H1 (cell line): ENCODE measurements around the gene NDP. TPM values are rescaled to one million over a fixed set of nuclear protein-coding genes. Genes with fewer than 3 reads are reported as not detected.

Experiments
- CTCF ChIA-PET: fragments of 300-600 bp; sonication (Branson Sonifier 250); formaldehyde crosslinking; loops from one replicate; lab custom pipeline; 2021; ENCODE audit not compliant: partially characterized antibody; lab: Charles Lee
- POLR2A ChIA-PET: fragments of 300-600 bp; sonication (Branson Sonifier 250); formaldehyde crosslinking; loops from one replicate; lab custom pipeline; 2021; ENCODE audit warnings: inconsistent platforms; ENCODE audit not compliant: partially characterized antibody; lab: Charles Lee
- DNase-seq, 2 experiments: peaks; one replicate each; pipeline versions ENCODE4 v3.0.0 to v3.0.0-alpha.2; 2010 to 2022; ENCODE audit warnings: low spot score in 2 of 2, low read depth in 1 of 2, mixed read lengths in 1 of 2
- FAIRE-seq: peaks from 2 replicates; lab custom pipeline; 2011; peaks lifted over from hg19 to GRCh38; lab: Jason Lieb, UNC
- H2AFZ ChIP-seq: 2 replicates; pipeline ENCODE4 v1.8.1; 2012; ENCODE audit warnings: low read length, inconsistent platforms
- H2AK5ac ChIP-seq: 2 replicates; pipeline ENCODE4 v1.6.1; 2013; ENCODE audit warnings: low read depth, low read length
- H2BK120ac ChIP-seq: replicated peaks from 2 replicates; pipeline ENCODE3; 2013; ENCODE audit warnings: low read depth, low read length, inconsistent platforms
- H2BK12ac ChIP-seq: 2 replicates; pipeline ENCODE4 v1.6.1; 2013; ENCODE audit warnings: low read depth, low read length
- H2BK15ac ChIP-seq: 2 replicates; pipeline ENCODE4 v1.6.1; 2013; ENCODE audit warnings: low read length
- H2BK20ac ChIP-seq: 2 replicates; pipeline ENCODE4 v1.6.1; 2013; ENCODE audit warnings: low read length
- H2BK5ac ChIP-seq: 2 replicates; pipeline ENCODE4 v1.6.1; 2013; ENCODE audit warnings: low read depth, low read length
- H3K14ac ChIP-seq: 2 replicates; pipeline ENCODE4 v1.6.1; 2013; ENCODE audit warnings: inconsistent platforms; ENCODE audit not compliant: insufficient read length
- H3K18ac ChIP-seq: 2 replicates; pipeline ENCODE4 v1.6.1; 2013; ENCODE audit warnings: low read length; ENCODE audit errors: extremely low read depth
- H3K23ac ChIP-seq: 2 replicates; pipeline ENCODE4 v1.6.1; 2013; ENCODE audit warnings: inconsistent platforms; ENCODE audit not compliant: insufficient read length
- H3K23me2 ChIP-seq: 2 replicates; pipeline ENCODE4 v1.6.1; 2013; ENCODE audit warnings: low read depth, low read length
- H3K27ac ChIP-seq: 2 replicates; pipeline ENCODE4 v1.6.1; 2011; ENCODE audit warnings: low read depth, low read length, inconsistent platforms
- H3K27me3 ChIP-seq, 4 experiments: replicated peaks in 1 of 4; 1 replicate in 1 of 4; 2 replicates in 3 of 4; pipeline versions ENCODE4 v1.6.1 to v1.8.1; 2011 to 2013; ENCODE audit warnings: low read length in 3 of 4, mild to moderate bottlenecking in 3 of 4, inconsistent platforms in 2 of 4, mixed read lengths in 2 of 4, moderate library complexity in 1 of 4; ENCODE audit not compliant: control insufficient read depth in 3 of 4, insufficient read depth in 3 of 4; ENCODE audit errors: extremely low read depth in 1 of 4
- H3K36me3 ChIP-seq, 4 experiments: 2 replicates each; pipeline versions ENCODE4 v1.6.1 to v1.8.1; 2011 to 2013; ENCODE audit warnings: mild to moderate bottlenecking in 4 of 4, low read length in 3 of 4, moderate library complexity in 2 of 4, control low read depth in 1 of 4, inconsistent platforms in 1 of 4; ENCODE audit not compliant: insufficient read depth in 4 of 4, control insufficient read depth in 2 of 4
- H3K4ac ChIP-seq: replicated peaks from 2 replicates; pipeline ENCODE3; 2013; ENCODE audit warnings: low read length, low read depth, mixed read lengths, inconsistent platforms; ENCODE audit not compliant: insufficient read length
- H3K4me1 ChIP-seq, 4 experiments: replicated peaks in 1 of 4; 1 replicate in 1 of 4; 2 replicates in 3 of 4; pipeline versions ENCODE4 v1.6.1 to v1.8.1; 2011 to 2013; ENCODE audit warnings: low read length in 3 of 4, inconsistent platforms in 2 of 4, mixed read lengths in 1 of 4; ENCODE audit not compliant: insufficient read depth in 4 of 4, control insufficient read depth in 3 of 4
- H3K4me2 ChIP-seq, 2 experiments: 2 replicates each; pipeline versions ENCODE4 v1.6.1 to v1.8.1; 2011 to 2013; ENCODE audit warnings: low read depth in 2 of 2, low read length in 2 of 2, control low read depth in 1 of 2, inconsistent platforms in 1 of 2, mild to moderate bottlenecking in 1 of 2; ENCODE audit not compliant: insufficient read depth in 1 of 2
- H3K4me3 ChIP-seq, 4 experiments: fragments of 200-600, 300-600 bp in 1 of 4; sonication (generic), shearing (Covaris generic), sonication (Bioruptor Twin) in 1 of 4; 2 replicates each; pipeline versions ENCODE4 v1.5.1 to v1.8.1; 2011 to 2016; ENCODE audit warnings: low read length in 4 of 4, low read depth in 3 of 4, control low read depth in 2 of 4, inconsistent platforms in 2 of 4, mild to moderate bottlenecking in 2 of 4, mixed read lengths in 1 of 4, moderate library complexity in 1 of 4; ENCODE audit not compliant: insufficient read depth in 2 of 4; ENCODE audit errors: extremely low read depth in 1 of 4
- H3K56ac ChIP-seq: replicated peaks from 2 replicates; pipeline ENCODE3; 2013; ENCODE audit warnings: low read depth, mild to moderate bottlenecking, mixed read lengths, low read length, inconsistent platforms; ENCODE audit not compliant: insufficient read length
- H3K79me1 ChIP-seq: 2 replicates; pipeline ENCODE4 v1.6.1; 2013; ENCODE audit warnings: low read depth, low read length, control low read depth
- H3K79me2 ChIP-seq, 2 experiments: 2 replicates each; pipeline versions ENCODE4 v1.6.1 to v1.8.1; 2012 to 2013; ENCODE audit warnings: low read length in 2 of 2, mild to moderate bottlenecking in 2 of 2, inconsistent platforms in 1 of 2; ENCODE audit not compliant: insufficient read depth in 2 of 2, control insufficient read depth in 1 of 2
- H3K9ac ChIP-seq, 4 experiments: replicated peaks in 1 of 4; 1 replicate in 1 of 4; 2 replicates in 3 of 4; pipeline versions ENCODE4 v1.6.1 to v1.8.1; 2011 to 2013; ENCODE audit warnings: low read depth in 3 of 4, low read length in 3 of 4, control low read depth in 2 of 4, mild to moderate bottlenecking in 2 of 4, moderate library complexity in 2 of 4, inconsistent platforms in 1 of 4; ENCODE audit errors: extremely low read depth in 1 of 4
- H3K9me3 ChIP-seq, 2 experiments: 2 replicates each; pipeline versions ENCODE4 v1.6.1 to v1.8.1; 2012 to 2013; ENCODE audit warnings: mild to moderate bottlenecking in 2 of 2, moderate library complexity in 2 of 2, control low read depth in 1 of 2, inconsistent platforms in 1 of 2, low read depth in 1 of 2, low read length in 1 of 2, mixed read lengths in 1 of 2; ENCODE audit not compliant: insufficient read depth in 2 of 2
- H4K20me1 ChIP-seq, 2 experiments: replicated peaks in 1 of 2; 2 replicates each; pipeline versions ENCODE3 to v1.8.1; 2011 to 2013; ENCODE audit warnings: inconsistent platforms in 2 of 2, low read length in 2 of 2, mild to moderate bottlenecking in 1 of 2; ENCODE audit not compliant: insufficient read depth in 2 of 2, control insufficient read depth in 1 of 2
- H4K5ac ChIP-seq: 2 replicates; pipeline ENCODE4 v1.6.1; 2013; ENCODE audit warnings: low read length, low read depth, mixed read lengths, inconsistent platforms; ENCODE audit not compliant: insufficient read length
- H4K8ac ChIP-seq: 2 replicates; pipeline ENCODE4 v1.8.0; 2013; ENCODE audit warnings: mild to moderate bottlenecking, moderate library complexity, low read length, inconsistent platforms; ENCODE audit not compliant: insufficient read depth; ENCODE audit errors: extremely low read depth
- H4K91ac ChIP-seq: replicated peaks from 2 replicates; pipeline ENCODE3; 2013; ENCODE audit warnings: low read length, mixed read lengths, inconsistent platforms; ENCODE audit not compliant: insufficient read length
- CBX5 ChIP-seq: fragments of 300-800, 300-1000 bp; sonication (generic); IDR thresholded peaks from 2 replicates; pipeline ENCODE4 v1.7.1; 2016; ENCODE audit warnings: antibody characterized with exemption, low read length, low read depth
- EZH2 ChIP-seq: fragments of 200-600 bp; sonication (generic); IDR thresholded peaks from 2 replicates; pipeline ENCODE4 v1.7.1; 2012; ENCODE audit warnings: low read depth, mild to moderate bottlenecking, moderate library complexity, low read length, inconsistent platforms; ENCODE audit not compliant: severe bottlenecking
- FOSL1 ChIP-seq: IDR thresholded peaks from 2 replicates; pipeline ENCODE4 v1.6.1; 2011; ENCODE audit warnings: mild to moderate bottlenecking, low read depth, low read length, moderate library complexity; ENCODE audit not compliant: insufficient read depth
- GABPA ChIP-seq: IDR thresholded peaks from 2 replicates; pipeline ENCODE4 v1.6.1; 2011; ENCODE audit warnings: mild to moderate bottlenecking, low read length, moderate library complexity, borderline replicate concordance; ENCODE audit not compliant: insufficient read depth
- HDAC2 ChIP-seq, 2 experiments: fragments of 300-600 bp in 1 of 2; sonication (generic) in 1 of 2; IDR thresholded peaks; 2 replicates each; pipeline ENCODE4 v1.6.1; 2011 to 2012; ENCODE audit warnings: low read depth in 2 of 2, low read length in 2 of 2, mild to moderate bottlenecking in 2 of 2, moderate library complexity in 2 of 2, borderline replicate concordance in 1 of 2, inconsistent platforms in 1 of 2
- JUN ChIP-seq: IDR thresholded peaks from 2 replicates; pipeline ENCODE4 v1.6.1; 2011; ENCODE audit warnings: low read depth, mild to moderate bottlenecking, improper control_type of control experiment, low read length
- PHF8 ChIP-seq: fragments of 200-600 bp; sonication (generic); conservative IDR thresholded peaks from 2 replicates; pipeline ENCODE4 v1.7.1; 2012; ENCODE audit warnings: low read depth, mild to moderate bottlenecking, inconsistent platforms, low read length, moderate library complexity
- POLR2A ChIP-seq, 2 experiments: IDR thresholded peaks; 1 replicate in 1 of 2; 2 replicates in 1 of 2; pipeline ENCODE4 v1.6.1; 2011; ENCODE audit warnings: low read depth in 2 of 2, low read length in 2 of 2, mild to moderate bottlenecking in 2 of 2; ENCODE audit errors: control extremely low read depth in 1 of 2
- RAD21 ChIP-seq, 2 experiments: IDR thresholded peaks in 1 of 2; conservative IDR thresholded peaks in 1 of 2; 2 replicates each; pipeline ENCODE4 v1.6.1; 2011; ENCODE audit warnings: low read depth in 2 of 2, low read length in 2 of 2, improper control_type of control experiment in 1 of 2, inconsistent platforms in 1 of 2, mild to moderate bottlenecking in 1 of 2, moderate library complexity in 1 of 2
- RBBP5 ChIP-seq: IDR thresholded peaks from 2 replicates; pipeline ENCODE4 v1.7.1; 2012; ENCODE audit warnings: low read depth, mild to moderate bottlenecking, inconsistent platforms, low read length, moderate library complexity, borderline replicate concordance
- TBP ChIP-seq: IDR thresholded peaks from 2 replicates; pipeline ENCODE4 v1.6.1; 2011; ENCODE audit warnings: low read depth, low read length, improper control_type of control experiment
- WGBS, 2 experiments: shearing (Covaris generic) in 1 of 2; methylation state at CpG; one replicate each; pipeline versions ENCODE4 v1.1.6 to v1.1.7; 2013 to 2015; ENCODE audit warnings: low lambda C conversion rate in 2 of 2, mixed read lengths in 2 of 2, inconsistent platforms in 1 of 2, low coverage in 1 of 2, missing lambda C conversion rate in 1 of 2; ENCODE audit not compliant: insufficient replicate concordance in 2 of 2, insufficient coverage in 1 of 2, insufficient read length in 1 of 2; ENCODE audit errors: extremely low coverage in 1 of 2, missing lambda C conversion rate in 1 of 2; 5-methylcytosine and 5-hydroxymethylcytosine counted together
- polyA plus RNA-seq, 7 experiments: library from polyadenylated mRNA; depleted of rRNA in 3 of 7; stranded (reverse) in 5 of 7; unstranded in 2 of 7; fragments of >200 nt in 5 of 7; fragments of 200-250 nt in 2 of 7; gene quantifications; 1 replicate in 5 of 7; 2 replicates in 1 of 7; 4 replicates in 1 of 7; pipeline versions ENCODE4 v1.2.1 to v1.2.3, GENCODE V29; 2011 to 2013; ENCODE audit warnings: missing spikeins in 2 of 7, mixed read lengths in 2 of 7
- total RNA-seq: library from RNA; stranded (reverse); fragmentation: NEBNext Ultra II Directional; extraction: Animal tissue kit (Norgen Biotek cat#: 25700); gene quantifications from 2 replicates; pipeline ENCODE4 v1.2.1, GENCODE V29; 2021
- TF ChIP-seq, protein P1 (sequence below): IDR thresholded peaks from 2 replicates; pipeline ENCODE4 v1.6.1; 2012; ENCODE audit warnings: low read length, inconsistent platforms

Gene NDP
- total and polyA plus RNA-seq, 2 of the 8 experiments (the other 6 are each of a cell fraction or from before 2014, with no cell fraction given), result 0.26 to 0.82 TPM

GRCh38 chrX:43964936-43965335, 8.3 kb downstream of the NDP start:
- Histone ChIP-seq H2BK15ac (no peak overlapping the region), H3K79me1 (no peaks in the 10 kb centered on the region), H2BK5ac (no peak overlapping the region), H4K20me1 (no peaks in the 10 kb centered on the region), H3K9ac (no peak overlapping the region), H3K36me3 (no peaks in the 10 kb centered on the region; a peak in 1 of 8 replicates), H2BK12ac (no peak overlapping the region), H2BK120ac (no peak overlapping the region), H3K4ac (no peak overlapping the region), H3K23ac (no peak overlapping the region), H3K4me3 (no peak overlapping the region), H3K79me2 (no peaks in the 10 kb centered on the region), H2BK20ac (no peak overlapping the region), H2AK5ac (no peak overlapping the region), H4K91ac (no peak overlapping the region), H3K23me2 (no peaks in the 10 kb centered on the region), H3K14ac (no peak overlapping the region), H3K27ac (no peak overlapping the region), H3K9me3 (no peaks in the 10 kb centered on the region), H4K8ac (no peak overlapping the region), H3K18ac (no peak overlapping the region), H3K4me2 (no peak overlapping the region), H3K27me3 (no peaks in the 10 kb centered on the region), H3K4me1 (peaks cover 0 to 5% (median 1%) of the 10 kb centered on the region in 4 experiments; a peak in 3 of 7 replicates), H4K5ac (no peak overlapping the region), H3K56ac (no peak overlapping the region), H2AFZ (no peak overlapping the region)
- DNase-seq (no peak), FAIRE-seq (no peak)
- POLR2A ChIA-PET, result no interaction called here
- CTCF ChIA-PET, result interaction anchor here (0.6 kb wide), 1 partner anchor 256 kb away, joined by 3 read pairs; no protein-coding TSS in a partner anchor
- WGBS, 2 experiments, result 88% methylated on average over 3 of the region's 3 CpGs; no CpG with 5 or more reads in 1 of the 2 experiments
- TF ChIP-seq FOSL1 (no peak), RAD21 (IDR thresholded peaks at IDR 0.05 in 1 of 2, conservative IDR thresholded peaks at IDR 0.05 in 1 of 2; ENCODE audit: low read depth in 2 of 2, low read length in 2 of 2) (no peak), EZH2 (no peak), CBX5 (no peak), HDAC2 (IDR thresholded peaks at IDR 0.05; ENCODE audit: borderline replicate concordance in 1 of 2, low read depth in 2 of 2, low read length in 2 of 2) (no peak), TBP (no peak), PHF8 (no peak), GABPA (no peak), JUN (no peak), RBBP5 (no peak), POLR2A (IDR thresholded peaks at IDR 0.05; ENCODE audit: control extremely low read depth in 1 of 2, low read depth in 2 of 2, low read length in 2 of 2) (no peak)
- TF ChIP-seq, protein P1, sequence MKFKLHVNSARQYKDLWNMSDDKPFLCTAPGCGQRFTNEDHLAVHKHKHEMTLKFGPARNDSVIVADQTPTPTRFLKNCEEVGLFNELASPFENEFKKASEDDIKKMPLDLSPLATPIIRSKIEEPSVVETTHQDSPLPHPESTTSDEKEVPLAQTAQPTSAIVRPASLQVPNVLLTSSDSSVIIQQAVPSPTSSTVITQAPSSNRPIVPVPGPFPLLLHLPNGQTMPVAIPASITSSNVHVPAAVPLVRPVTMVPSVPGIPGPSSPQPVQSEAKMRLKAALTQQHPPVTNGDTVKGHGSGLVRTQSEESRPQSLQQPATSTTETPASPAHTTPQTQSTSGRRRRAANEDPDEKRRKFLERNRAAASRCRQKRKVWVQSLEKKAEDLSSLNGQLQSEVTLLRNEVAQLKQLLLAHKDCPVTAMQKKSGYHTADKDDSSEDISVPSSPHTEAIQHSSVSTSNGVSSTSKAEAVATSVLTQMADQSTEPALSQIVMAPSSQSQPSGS, result no peak
